H7 (cell line): ENCODE measurements around the gene ETFBKMT. TPM values are rescaled to one million over a fixed set of nuclear protein-coding genes. Genes with fewer than 3 reads are reported as not detected.
A peak's percentile ranks its signal among the peaks of the same experiment; 100 is the strongest.
"Not testable (repeated sequence)": the region's sequence is repeated elsewhere in the genome, so short reads cannot be mapped to it uniquely, and the experiment has no call there.

Experiments
- DNase-seq: peaks from one replicate; pipeline ENCODE4 v3.0.0; 2012
- H3K27me3 ChIP-seq: 2 replicates; pipeline ENCODE4 v1.6.0; 2011; ENCODE audit warnings: mild to moderate bottlenecking, low read length; ENCODE audit not compliant: control insufficient read depth, insufficient read depth
- H3K36me3 ChIP-seq: replicated peaks from 2 replicates; pipeline ENCODE4 v1.5.1; 2011; ENCODE audit warnings: low read length; ENCODE audit not compliant: control insufficient read depth, insufficient read depth
- H3K4me3 ChIP-seq: 2 replicates; pipeline ENCODE4 v1.5.1; 2011; ENCODE audit warnings: low read depth, mild to moderate bottlenecking, control low read depth, low read length, moderate library complexity; ENCODE audit not compliant: insufficient read depth
- total RNA-seq: library from RNA; depleted of rRNA; stranded (reverse); fragments of >200 nt; shearing (Covaris generic); gene quantifications from 2 replicates; pipeline ENCODE4 v1.2.3, GENCODE V29; 2014

Gene ETFBKMT
- total RNA-seq, 1 experiment from 2014 or later, result 1.6 TPM

- no peak for DNase-seq
- H3K36me3 ChIP-seq, result no peaks in the 10 kb centered on the region
- H3K27me3 ChIP-seq, result no peaks in the 10 kb centered on the region
- no peak overlapping the region for H3K4me3 ChIP-seq
These were observed 17.9 kb upstream of the ETFBKMT start for GRCh38 chr12:31641509-31642090.

DNA sequence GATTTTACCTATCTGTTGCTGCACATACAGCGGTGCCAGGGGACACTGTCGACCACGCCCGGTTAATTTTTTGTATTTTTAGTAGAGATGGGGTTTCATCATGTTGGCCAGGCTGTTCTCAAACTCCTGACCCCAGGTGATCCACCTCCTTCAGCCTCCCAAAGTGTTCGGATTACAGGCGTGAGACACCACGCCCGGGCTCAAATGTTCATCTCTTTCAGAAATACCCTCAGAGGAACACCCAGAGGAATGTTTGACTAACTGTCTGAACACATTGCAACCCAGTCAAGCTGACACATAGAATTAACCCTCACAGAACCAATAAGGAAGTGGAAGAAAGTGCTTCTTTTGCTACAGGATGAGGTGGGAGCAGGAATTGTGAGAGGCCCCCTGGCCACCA is 15.0 kb upstream of the ETFBKMT start:
- no peak for DNase-seq
- no peaks in the 10 kb centered on the region for H3K27me3 ChIP-seq
- H3K4me3 ChIP-seq, result no peak overlapping the region
- H3K36me3 ChIP-seq, result no peaks in the 10 kb centered on the region

DNA sequence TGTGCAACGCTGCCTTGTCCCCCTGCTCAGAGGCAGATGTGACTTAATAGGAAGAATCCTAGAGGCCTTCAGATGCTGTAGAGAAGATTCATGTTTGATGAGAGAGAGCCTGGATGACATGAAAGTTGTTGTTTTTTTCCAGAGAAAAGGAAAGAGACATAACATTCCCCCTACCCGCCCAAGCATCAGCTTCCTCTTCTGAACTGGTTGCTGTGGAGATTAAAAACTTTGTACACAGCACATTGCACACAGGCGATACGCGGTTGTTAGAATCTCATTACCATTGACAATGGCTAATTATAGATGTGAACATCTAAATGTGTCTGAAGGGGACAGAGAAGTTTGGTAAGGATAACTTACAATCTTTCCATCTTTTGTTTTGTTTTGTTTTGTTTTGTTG is 13.6 kb upstream of the ETFBKMT start:
- H3K27me3 ChIP-seq, result no peaks in the 10 kb centered on the region
- H3K4me3 ChIP-seq, result no peak overlapping the region
- no peaks in the 10 kb centered on the region for H3K36me3 ChIP-seq
- DNase-seq, result no peak

- no peak overlapping the region for H3K4me3 ChIP-seq
- DNase-seq, result no peak
These were observed 12.4 kb upstream of the ETFBKMT start for GRCh38 chr12:31647086-31647491.

DNA sequence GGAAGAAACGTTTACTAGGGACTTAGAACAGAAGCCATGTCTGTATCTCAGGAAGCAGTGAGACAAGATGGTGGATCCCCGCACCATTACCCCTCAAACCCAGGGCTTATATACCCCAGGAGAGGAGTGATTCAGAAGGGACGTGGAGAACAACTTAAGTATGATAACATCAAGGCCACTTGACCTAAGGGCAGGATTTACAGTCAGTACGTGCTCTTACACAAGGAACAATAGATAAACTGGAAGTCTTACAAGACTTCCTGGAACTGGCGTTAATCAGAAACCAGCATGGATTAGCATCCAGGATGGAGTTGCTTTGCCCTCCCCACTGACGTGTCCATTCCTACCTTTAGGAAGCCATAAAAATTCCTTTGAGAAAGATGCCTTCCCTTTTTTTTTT is 8.6 kb upstream of the ETFBKMT start:
- H3K36me3 ChIP-seq, result no peaks in the 10 kb centered on the region

More at GRCh38 chr12:31647086-31647491, 12.4 kb upstream of the ETFBKMT start:
- H3K27me3 ChIP-seq, result no peaks in the 10 kb centered on the region
- no peaks in the 10 kb centered on the region for H3K36me3 ChIP-seq

GRCh38 chr12:31651893-31652521 is 7.5 kb upstream of the ETFBKMT start:
- DNase-seq, result no peak
- H3K4me3 ChIP-seq, result no peak overlapping the region
- H3K27me3 ChIP-seq, result no peaks in the 10 kb centered on the region
- H3K36me3 ChIP-seq, result no peaks in the 10 kb centered on the region

More for the DNA sequence above, 8.6 kb upstream of the ETFBKMT start:
- no peak overlapping the region for H3K4me3 ChIP-seq
- no peak for DNase-seq
- H3K27me3 ChIP-seq, result no peaks in the 10 kb centered on the region

- H3K4me3 ChIP-seq, result no peak overlapping the region
- H3K27me3 ChIP-seq, result no peaks in the 10 kb centered on the region
- DNase-seq, result no peak
- H3K36me3 ChIP-seq, result no peaks in the 10 kb centered on the region
These were observed 4.3 kb upstream of the ETFBKMT start for GRCh38 chr12:31655208-31655607.

DNA sequence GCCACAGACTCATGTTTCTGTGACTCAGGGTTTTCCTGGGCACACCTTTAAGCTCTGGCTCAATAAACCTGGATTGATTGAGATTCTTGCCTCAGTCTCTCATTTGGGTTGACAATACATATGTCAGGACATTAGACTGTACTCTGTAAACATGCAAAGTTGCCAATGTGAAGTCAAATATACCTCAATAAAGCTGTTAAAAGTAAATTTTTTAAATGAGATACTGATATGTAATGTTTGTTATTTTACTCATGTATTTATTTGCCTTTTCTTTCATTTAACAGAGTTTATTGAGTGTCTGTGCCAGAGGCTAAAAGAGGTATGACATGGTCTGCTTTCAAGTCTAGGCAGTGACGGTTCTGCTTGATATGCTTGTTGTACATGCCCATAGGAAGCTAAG is 3.7 kb upstream of the ETFBKMT start:
- Histone ChIP-seq H3K4me3 (no peak overlapping the region), H3K27me3 (no peaks in the 10 kb centered on the region), H3K36me3 (no peaks in the 10 kb centered on the region)
- no peak for DNase-seq

DNA sequence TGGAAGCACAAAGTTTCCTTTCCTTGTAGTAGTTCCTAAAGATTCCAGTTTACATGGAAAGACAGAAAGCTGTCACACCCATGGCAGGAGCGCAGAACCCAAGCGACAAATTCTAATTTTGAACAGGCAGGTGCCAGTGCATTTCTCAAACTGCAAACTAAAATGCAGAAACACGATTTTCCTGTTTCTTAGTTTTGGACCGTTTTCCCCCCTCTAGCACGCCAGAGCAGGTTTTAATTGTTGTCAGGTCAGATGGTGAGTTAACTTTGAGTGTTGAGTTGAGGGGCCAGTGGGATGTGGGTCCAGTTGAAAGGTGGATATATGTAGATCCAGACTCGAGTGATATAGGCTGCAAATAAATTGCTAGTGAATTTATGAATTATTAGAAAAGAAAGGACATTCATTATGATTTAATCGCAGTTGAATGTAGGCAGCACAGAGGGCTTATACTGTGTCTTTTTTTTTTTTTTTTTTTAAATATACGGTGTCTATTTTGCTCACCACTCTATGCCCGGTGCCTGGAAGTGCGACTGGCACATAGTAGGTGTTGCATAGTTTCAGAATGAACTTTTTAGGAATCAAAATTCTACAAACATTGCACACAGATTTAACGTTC is 909 bp upstream of the ETFBKMT start:
- peak overlapping the region; percentile 64 for H3K4me3 ChIP-seq
- H3K27me3 ChIP-seq, result no peaks in the 10 kb centered on the region
- DNase-seq, result peak; percentile 19
- H3K36me3 ChIP-seq, result no peaks in the 10 kb centered on the region

DNA sequence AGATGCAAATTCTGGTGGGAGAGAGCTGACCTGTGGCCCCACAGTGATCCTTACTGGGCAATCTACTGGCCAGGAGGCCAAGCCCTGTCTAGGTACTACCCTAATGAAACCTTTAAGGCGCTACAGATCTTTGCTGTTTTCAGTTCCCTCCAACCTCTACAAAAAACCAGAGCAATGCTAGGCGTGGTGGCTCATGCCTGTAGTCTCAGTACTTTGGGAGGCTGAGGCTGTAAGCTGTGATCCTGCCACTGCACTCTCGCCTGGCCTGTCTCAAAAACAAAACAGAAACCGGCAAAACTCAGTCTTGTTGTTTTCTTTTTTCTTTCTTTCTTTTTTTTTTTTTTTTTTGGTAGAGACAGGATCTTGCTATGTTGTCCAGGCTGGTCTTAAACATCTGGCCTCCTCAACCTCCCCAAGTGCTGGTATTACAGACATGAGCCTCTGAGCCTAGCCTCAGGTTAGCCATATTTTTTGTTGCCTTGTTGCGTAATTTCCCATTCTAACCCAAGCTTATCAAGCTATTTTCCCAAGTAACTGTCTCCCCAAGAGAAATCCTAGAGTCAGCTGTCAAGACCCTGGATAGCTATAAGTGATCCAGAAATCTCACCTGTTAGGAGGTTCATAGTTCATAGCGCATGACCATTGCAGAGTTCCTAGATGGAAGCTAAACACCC is 2.8 kb downstream of the ETFBKMT start:
- H3K27me3 ChIP-seq, result no peaks in the 10 kb centered on the region
- no peaks in the 10 kb centered on the region for H3K36me3 ChIP-seq
- no peak overlapping the region for H3K4me3 ChIP-seq
- DNase-seq, result no peak

GRCh38 chr12:31663576-31663975 is 4.1 kb downstream of the ETFBKMT start:
- H3K36me3 ChIP-seq, result no peaks in the 10 kb centered on the region
- no peak for DNase-seq
- no peaks in the 10 kb centered on the region for H3K27me3 ChIP-seq
- H3K4me3 ChIP-seq, result no peak overlapping the region

GRCh38 chr12:31664038-31664437 is 4.5 kb downstream of the ETFBKMT start:
- Histone ChIP-seq H3K36me3 (no peaks in the 10 kb centered on the region), H3K27me3 (no peaks in the 10 kb centered on the region), H3K4me3 (no peak overlapping the region)
- no peak for DNase-seq

DNA sequence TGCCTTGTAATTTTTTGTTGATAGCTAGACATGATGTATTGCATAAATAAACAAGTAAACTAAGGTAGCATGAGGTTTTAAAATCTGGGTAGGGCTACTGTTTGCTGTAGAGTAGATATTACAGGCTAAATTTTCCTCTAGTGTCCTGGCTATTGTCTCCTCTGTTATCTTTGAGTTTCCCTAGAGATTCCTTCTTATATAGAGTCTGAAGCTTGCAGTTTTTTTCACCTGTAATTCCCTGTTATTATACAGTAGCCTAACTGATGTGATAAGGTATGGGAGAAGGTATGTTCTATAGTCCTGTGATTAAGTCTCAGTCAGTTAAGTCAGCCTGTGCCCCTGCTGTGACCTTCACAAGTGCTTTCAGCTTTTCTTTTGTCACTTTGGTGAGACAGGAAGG is 9.5 kb downstream of the ETFBKMT start:
- no peak for DNase-seq
- Histone ChIP-seq H3K27me3 (no peaks in the 10 kb centered on the region), H3K4me3 (no peak overlapping the region), H3K36me3 (no peaks in the 10 kb centered on the region)

GRCh38 chr12:31669582-31669981 is 10.1 kb downstream of the ETFBKMT start:
- not testable (repeated sequence) for DNase-seq, H3K36me3 ChIP-seq, H3K4me3 ChIP-seq, H3K27me3 ChIP-seq

DNA sequence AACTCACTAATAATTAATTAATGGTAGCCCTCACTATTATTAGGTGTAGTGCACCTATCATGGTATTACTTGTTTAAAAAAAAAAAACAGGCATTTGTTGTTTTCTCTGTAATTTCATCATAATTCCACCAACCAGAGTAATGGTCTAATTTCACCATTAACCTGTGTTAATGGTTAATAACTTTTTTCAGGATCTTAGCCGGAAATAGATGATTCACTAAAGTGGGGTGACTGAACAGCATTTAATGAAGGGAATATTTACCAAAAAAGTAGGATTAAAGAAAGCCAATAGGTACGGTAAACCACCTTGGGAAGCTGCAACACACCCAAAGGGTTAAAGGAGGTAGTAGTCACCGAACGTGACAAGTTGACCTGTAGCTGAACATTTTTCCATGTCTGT is 13.0 kb downstream of the ETFBKMT start:
- H3K27me3 ChIP-seq, result no peaks in the 10 kb centered on the region
- no peak for DNase-seq
- H3K36me3 ChIP-seq, result no peaks in the 10 kb centered on the region
- H3K4me3 ChIP-seq, result no peak overlapping the region
